ENCODE measurements around the gene NPPC. TPM values are rescaled to one million over a fixed set of nuclear protein-coding genes. Genes with fewer than 3 reads are reported as not detected.
"Not testable (repeated sequence)": the region's sequence is repeated elsewhere in the genome, so short reads cannot be mapped to it uniquely, and the experiment has no call there.

Gene NPPC
- total RNA-seq, 3 donors from 2014 or later: 0.39 to 2.7 TPM; not detected in 1

- no peak for TF ChIP-seq CTCF (IDR thresholded peaks at IDR 0.05)
- intact Hi-C loops (cut with DNase I, micrococcal nuclease): no loop called here
- Histone ChIP-seq H3K9me3 (no peaks in the 10 kb centered on the region), H3K4me3 (no peak overlapping the region), H3K36me3 (ENCODE audit: low read depth) (no peaks in the 10 kb centered on the region), H3K4me1 (ENCODE audit: low read depth) (no peaks in the 10 kb centered on the region)
- ATAC-seq: no peak
- no peak for DNase-seq
These were observed 7.5 kb downstream of the NPPC start for GRCh38 chr2:231918501-231919330.

DNA sequence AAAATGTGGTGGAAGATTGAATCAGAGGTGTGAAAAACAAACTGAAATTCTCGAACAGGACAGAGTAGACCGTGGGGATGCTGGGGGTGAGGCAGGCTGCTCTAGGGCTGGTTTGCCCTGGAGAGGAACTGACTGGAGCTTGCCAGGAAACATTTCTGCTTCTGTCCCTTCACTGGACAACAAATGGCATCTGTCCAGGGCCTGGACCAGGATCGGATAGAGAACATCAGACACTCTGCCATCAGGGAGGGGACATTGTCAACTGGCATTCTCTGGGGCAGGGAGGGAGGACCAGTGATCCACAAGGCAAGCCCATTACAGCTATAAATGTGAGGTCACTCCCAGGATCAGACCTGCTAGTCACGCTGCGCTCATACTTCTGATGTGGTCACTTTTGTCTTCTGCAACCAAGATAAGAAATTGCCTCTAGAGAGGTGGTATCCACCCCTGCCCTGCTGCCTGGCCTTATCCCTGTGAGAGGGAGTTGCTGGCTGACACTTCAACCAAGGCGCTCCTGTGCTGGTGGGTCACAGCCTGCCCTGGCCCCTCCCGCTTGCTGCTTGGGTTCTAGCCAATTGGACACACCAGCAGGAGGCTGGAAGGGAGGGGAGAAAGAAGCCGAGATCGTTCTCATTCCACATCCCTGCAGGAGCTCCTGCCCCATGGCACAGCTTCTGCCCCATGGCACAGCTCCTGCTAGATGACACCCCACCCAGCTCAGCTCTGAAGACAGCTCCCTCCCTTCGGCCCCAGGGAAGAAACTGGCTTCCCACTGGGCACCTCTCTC lies 8.7 kb downstream of the NPPC start:
- DNase-seq: no peak
- no peak for TF ChIP-seq CTCF (IDR thresholded peaks at IDR 0.05)
- Histone ChIP-seq H3K9me3 (no peaks in the 10 kb centered on the region), H3K36me3 (ENCODE audit: low read depth) (no peaks in the 10 kb centered on the region), H3K4me3 (no peak overlapping the region), H3K4me1 (ENCODE audit: low read depth) (no peaks in the 10 kb centered on the region)
- intact Hi-C loops (cut with DNase I, micrococcal nuclease): no loop called here
- ATAC-seq: no peak

- TF ChIP-seq CTCF (IDR thresholded peaks at IDR 0.05): no peak
- DNase-seq (no peak), ATAC-seq (no peak)
- Histone ChIP-seq H3K9me3 (no peaks in the 10 kb centered on the region), H3K4me3 (no peak overlapping the region), H3K36me3 (ENCODE audit: low read depth) (no peaks in the 10 kb centered on the region), H3K4me1 (ENCODE audit: low read depth) (no peaks in the 10 kb centered on the region)
- intact Hi-C loops (cut with DNase I, micrococcal nuclease): no loop called here
These were observed 12.0 kb downstream of the NPPC start for GRCh38 chr2:231914077-231914690.

- H3K4me3 ChIP-seq: no peak overlapping the region
- no peaks in the 10 kb centered on the region for H3K9me3 ChIP-seq
- H3K36me3 ChIP-seq (ENCODE audit: low read depth): no peaks in the 10 kb centered on the region
- TF ChIP-seq CTCF (IDR thresholded peaks at IDR 0.05): no peak
- intact Hi-C loops (cut with DNase I, micrococcal nuclease): no loop called here
- ATAC-seq (no peak), DNase-seq (no peak)
- H3K4me1 ChIP-seq (ENCODE audit: low read depth): no peaks in the 10 kb centered on the region
These were observed 14.8 kb downstream of the NPPC start for GRCh38 chr2:231911381-231911780.

DNA sequence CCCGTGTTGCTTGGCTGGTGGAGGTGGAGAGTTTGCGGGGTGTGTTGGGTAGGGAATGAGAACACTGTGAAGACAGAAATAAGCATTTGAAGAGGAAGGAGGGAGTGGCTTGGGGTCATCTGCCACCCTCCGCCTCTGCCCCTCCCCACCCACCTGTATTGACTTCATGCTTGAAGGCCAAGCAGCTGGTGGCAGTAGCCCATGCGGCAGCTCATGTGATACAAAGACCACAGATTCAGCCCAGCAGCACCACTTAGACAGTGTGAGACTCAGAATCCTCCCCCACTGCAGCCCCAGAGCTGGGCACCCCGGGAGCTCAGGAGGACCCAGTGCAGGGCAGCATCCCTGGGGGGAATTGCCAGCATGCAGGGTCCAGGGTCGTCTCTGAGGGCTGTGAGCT lies 15.4 kb downstream of the NPPC start:
- DNase-seq: no peak
- intact Hi-C loops (cut with DNase I, micrococcal nuclease): no loop called here
- H3K36me3 ChIP-seq (ENCODE audit: low read depth): no peaks in the 10 kb centered on the region
- H3K9me3 ChIP-seq: no peaks in the 10 kb centered on the region
- ATAC-seq: no peak
- H3K4me3 ChIP-seq: no peak overlapping the region
- no peak for TF ChIP-seq CTCF (IDR thresholded peaks at IDR 0.05)
- no peaks in the 10 kb centered on the region for H3K4me1 ChIP-seq (ENCODE audit: low read depth)

DNA sequence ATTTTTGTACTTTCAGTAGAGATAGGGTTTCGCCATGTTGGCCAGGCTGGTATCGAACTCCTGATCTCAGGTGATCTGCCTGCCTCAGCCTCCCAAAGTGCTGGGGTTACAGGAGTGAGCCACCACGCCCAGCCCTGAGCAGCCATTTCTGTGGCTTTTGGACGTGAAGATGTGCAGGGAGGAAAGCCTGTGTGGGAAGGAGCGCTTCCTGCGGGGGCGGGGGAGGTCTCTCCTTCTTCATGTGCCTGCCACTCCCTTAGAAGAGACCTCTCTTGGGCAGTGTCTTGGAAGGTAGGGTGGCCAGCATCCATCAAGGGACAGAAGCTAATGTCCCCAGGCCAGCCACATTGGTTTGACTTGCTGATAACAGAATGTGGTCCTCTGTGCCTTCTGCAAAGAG lies 16.0 kb downstream of the NPPC start:
- H3K4me1 ChIP-seq (ENCODE audit: low read depth); H3K36me3 ChIP-seq (ENCODE audit: low read depth); DNase-seq; intact Hi-C loops (cut with DNase I, micrococcal nuclease); H3K4me3 ChIP-seq; ATAC-seq; H3K9me3 ChIP-seq: not testable (repeated sequence)
